Prostate gland (tissue), 2 donors: Measurements from ENCODE around the gene YWHAQ.

ENCODE experiments used
- POLR2A ChIP-seq: fragments of 450-650 bp; IDR thresholded peaks from one replicate; pipeline ENCODE4 v1.6.1; 2016; ENCODE audit warnings: antibody characterized with exemption, mild to moderate bottlenecking
- POLR2AphosphoS5 ChIP-seq: sonication (generic); formaldehyde crosslinking; IDR thresholded peaks from one replicate; pipeline ENCODE4 v1.6.1; 2017; ENCODE audit warnings: antibody characterized with exemption
- TF ChIP-seq, protein P1 (sequence below), 4 experiments: fragments of 200-600 bp in 2 of 4; fragments of 450-650 bp in 2 of 4; sonication (generic) in 2 of 4; IDR thresholded peaks; 1 replicate in 3 of 4; 2 replicates in 1 of 4; pipeline ENCODE4 v1.5.1; 2016 to 2019; ENCODE audit warnings: antibody characterized with exemption in 4 of 4, mild to moderate bottlenecking in 2 of 4, moderate library complexity in 2 of 4

DNA sequence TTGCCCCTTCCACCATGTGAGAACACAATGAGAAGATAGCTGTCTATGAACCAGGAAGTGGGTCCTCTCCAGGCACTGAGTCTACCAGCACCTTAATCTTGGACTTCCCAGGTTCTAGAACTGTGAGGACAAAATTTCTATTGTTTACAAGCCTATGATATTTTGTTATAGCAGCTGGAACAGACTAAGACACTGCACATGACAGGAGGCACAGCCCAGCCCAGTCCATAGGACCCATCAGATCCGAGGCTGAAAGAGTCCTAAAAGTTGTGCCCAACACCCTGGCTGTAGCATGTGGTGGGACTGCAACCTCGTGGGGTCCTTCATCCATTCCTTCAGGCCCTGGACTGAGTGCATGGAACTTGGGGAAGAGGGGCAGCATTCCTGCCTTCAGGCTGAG is 48.4 kb upstream of the YWHAQ start:
- TF ChIP-seq, protein P1, sequence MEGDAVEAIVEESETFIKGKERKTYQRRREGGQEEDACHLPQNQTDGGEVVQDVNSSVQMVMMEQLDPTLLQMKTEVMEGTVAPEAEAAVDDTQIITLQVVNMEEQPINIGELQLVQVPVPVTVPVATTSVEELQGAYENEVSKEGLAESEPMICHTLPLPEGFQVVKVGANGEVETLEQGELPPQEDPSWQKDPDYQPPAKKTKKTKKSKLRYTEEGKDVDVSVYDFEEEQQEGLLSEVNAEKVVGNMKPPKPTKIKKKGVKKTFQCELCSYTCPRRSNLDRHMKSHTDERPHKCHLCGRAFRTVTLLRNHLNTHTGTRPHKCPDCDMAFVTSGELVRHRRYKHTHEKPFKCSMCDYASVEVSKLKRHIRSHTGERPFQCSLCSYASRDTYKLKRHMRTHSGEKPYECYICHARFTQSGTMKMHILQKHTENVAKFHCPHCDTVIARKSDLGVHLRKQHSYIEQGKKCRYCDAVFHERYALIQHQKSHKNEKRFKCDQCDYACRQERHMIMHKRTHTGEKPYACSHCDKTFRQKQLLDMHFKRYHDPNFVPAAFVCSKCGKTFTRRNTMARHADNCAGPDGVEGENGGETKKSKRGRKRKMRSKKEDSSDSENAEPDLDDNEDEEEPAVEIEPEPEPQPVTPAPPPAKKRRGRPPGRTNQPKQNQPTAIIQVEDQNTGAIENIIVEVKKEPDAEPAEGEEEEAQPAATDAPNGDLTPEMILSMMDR (IDR thresholded peaks at IDR 0.05), result no peak
- TF ChIP-seq POLR2A (no peak), POLR2AphosphoS5 (no peak)
